Mesendoderm (in vitro differentiated cells): ENCODE data around the gene FCRL2.
A peak's percentile ranks its signal among the peaks of the same experiment; 100 is the strongest.
"Not testable (repeated sequence)": the region's sequence is repeated elsewhere in the genome, so short reads cannot be mapped to it uniquely, and the experiment has no call there.

Experiments used
- DNase-seq: peaks from one replicate; pipeline ENCODE4 v3.0.0; 2013
- H2AK5ac ChIP-seq: 2 replicates; pipeline ENCODE4 v1.6.1; 2013; ENCODE audit warnings: low read length, inconsistent platforms
- H2BK120ac ChIP-seq: 2 replicates; pipeline ENCODE4 v1.6.1; 2013; ENCODE audit warnings: low read depth, mild to moderate bottlenecking, low read length, moderate library complexity, mixed read lengths
- H2BK15ac ChIP-seq: replicated peaks from 2 replicates; pipeline ENCODE4 v1.6.1; 2013; ENCODE audit warnings: low read depth, mild to moderate bottlenecking, moderate library complexity
- H2BK5ac ChIP-seq: 2 replicates; pipeline ENCODE4 v1.6.1; 2013; ENCODE audit warnings: low read length, inconsistent platforms
- H3K18ac ChIP-seq: 2 replicates; pipeline ENCODE4 v1.6.1; 2013; ENCODE audit warnings: mild to moderate bottlenecking, low read length, mixed read lengths
- H3K23ac ChIP-seq: one replicate; pipeline ENCODE4 v1.6.1; 2013; ENCODE audit warnings: low read length
- H3K27ac ChIP-seq: 2 replicates; pipeline ENCODE4 v1.5.1; 2013; ENCODE audit warnings: low read depth, mild to moderate bottlenecking, inconsistent platforms, low read length, moderate library complexity
- H3K27me3 ChIP-seq: 2 replicates; pipeline ENCODE4 v1.6.1; 2013; ENCODE audit warnings: low read length, control low read depth, mild to moderate bottlenecking, inconsistent platforms; ENCODE audit not compliant: insufficient read depth, poor library complexity
- H3K36me3 ChIP-seq: 2 replicates; pipeline ENCODE4 v1.6.1; 2013; ENCODE audit warnings: low read length, inconsistent platforms; ENCODE audit not compliant: control insufficient read depth, insufficient read depth
- H3K4ac ChIP-seq: one replicate; pipeline ENCODE4 v1.6.1; 2013; ENCODE audit warnings: low read depth, mild to moderate bottlenecking, low read length, moderate library complexity
- H3K4me1 ChIP-seq: 2 replicates; pipeline ENCODE4 v1.6.1; 2013; ENCODE audit warnings: low read depth, low read length, inconsistent platforms; ENCODE audit not compliant: control insufficient read depth
- H3K4me2 ChIP-seq: 2 replicates; pipeline ENCODE4 v1.6.1; 2013; ENCODE audit warnings: low read length
- H3K4me3 ChIP-seq: 2 replicates; pipeline ENCODE4 v1.5.1; 2013; ENCODE audit warnings: mild to moderate bottlenecking, low read length
- H3K56ac ChIP-seq: one replicate; pipeline ENCODE4 v1.6.1; 2013; ENCODE audit warnings: low read length
- H3K79me1 ChIP-seq: 2 replicates; pipeline ENCODE4 v1.6.1; 2013; ENCODE audit warnings: low read length, inconsistent platforms
- H3K79me2 ChIP-seq: 2 replicates; pipeline ENCODE4 v1.6.1; 2013; ENCODE audit warnings: mild to moderate bottlenecking, low read length; ENCODE audit not compliant: control insufficient read depth, insufficient read depth
- H3K9ac ChIP-seq: 2 replicates; pipeline ENCODE4 v1.6.1; 2013; ENCODE audit warnings: low read length, inconsistent platforms
- H4K5ac ChIP-seq: one replicate; pipeline ENCODE4 v1.6.1; 2013; ENCODE audit warnings: low read length
- H4K8ac ChIP-seq: one replicate; pipeline ENCODE4 v1.6.1; 2013; ENCODE audit warnings: low read depth, mild to moderate bottlenecking, control low read depth, low read length, moderate library complexity
- WGBS: extraction: QIAGEN DNeasy Blood & Tissue Kit; methylation state at CpG from one replicate; pipeline ENCODE4 v1.1.7; 2013; ENCODE audit warnings: low lambda C conversion rate, missing lambda C conversion rate; ENCODE audit not compliant: insufficient coverage; ENCODE audit errors: extremely low coverage; 5-methylcytosine and 5-hydroxymethylcytosine counted together

Gene FCRL2

GRCh38 chr1:157739229-157739901, 37.6 kb downstream of the FCRL2 start:
- Histone ChIP-seq H3K23ac (no peak overlapping the region), H4K8ac (no peak overlapping the region), H2BK120ac (no peak overlapping the region), H3K56ac (no peak overlapping the region), H3K36me3 (no peaks in the 10 kb centered on the region), H3K18ac (no peak overlapping the region), H3K9ac (no peak overlapping the region), H3K4me1 (no peaks in the 10 kb centered on the region), H2BK5ac (no peak overlapping the region), H3K79me2 (no peaks in the 10 kb centered on the region), H4K5ac (no peak overlapping the region), H3K4me3 (no peak overlapping the region), H3K4me2 (no peak overlapping the region), H3K27me3 (no peaks in the 10 kb centered on the region), H3K4ac (no peak overlapping the region), H3K79me1 (no peaks in the 10 kb centered on the region), H2BK15ac (no peak overlapping the region), H2AK5ac (no peak overlapping the region), H3K27ac (no peak overlapping the region)
- WGBS, result no CpG with 5 or more reads among the region's 5 CpGs
- DNase-seq, result peak; percentile 37

- H3K4me1 ChIP-seq, H2BK5ac ChIP-seq, H3K79me2 ChIP-seq, H4K5ac ChIP-seq, H3K27me3 ChIP-seq, H3K36me3 ChIP-seq, H3K4me2 ChIP-seq, DNase-seq, H2BK120ac ChIP-seq, H2BK15ac ChIP-seq, H4K8ac ChIP-seq, H3K27ac ChIP-seq, H3K18ac ChIP-seq, H3K4ac ChIP-seq, H3K4me3 ChIP-seq, H3K9ac ChIP-seq, H2AK5ac ChIP-seq, H3K56ac ChIP-seq, H3K23ac ChIP-seq, H3K79me1 ChIP-seq: not testable (repeated sequence)
- no CpG with 5 or more reads among the region's 5 CpGs for WGBS
These were observed 40.9 kb downstream of the FCRL2 start for GRCh38 chr1:157735991-157736390.

- no peaks in the 10 kb centered on the region for H3K27me3 ChIP-seq
- H4K5ac ChIP-seq, result no peak overlapping the region
- no peak overlapping the region for H3K56ac ChIP-seq
- H3K9ac ChIP-seq, result no peak overlapping the region
- no peak overlapping the region for H3K4ac ChIP-seq
- H3K4me1 ChIP-seq, result no peaks in the 10 kb centered on the region
- H2BK120ac ChIP-seq, result no peak overlapping the region
- H3K4me3 ChIP-seq, result no peak overlapping the region
- H2BK5ac ChIP-seq, result no peak overlapping the region
- no CpG with 5 or more reads among the region's 1 CpG for WGBS
- H2BK15ac ChIP-seq, result no peak overlapping the region
- no peaks in the 10 kb centered on the region for H3K79me1 ChIP-seq
- H3K23ac ChIP-seq, result no peak overlapping the region
- no peaks in the 10 kb centered on the region for H3K79me2 ChIP-seq
- H2AK5ac ChIP-seq, result no peak overlapping the region
- H3K4me2 ChIP-seq, result no peak overlapping the region
- DNase-seq, result no peak
- no peak overlapping the region for H4K8ac ChIP-seq
- no peak overlapping the region for H3K27ac ChIP-seq
- H3K18ac ChIP-seq, result no peak overlapping the region
- H3K36me3 ChIP-seq, result no peaks in the 10 kb centered on the region
These were observed 42.6 kb downstream of the FCRL2 start for GRCh38 chr1:157734321-157734720.

GRCh38 chr1:157732755-157733154, 44.2 kb downstream of the FCRL2 start:
- Histone ChIP-seq H3K27me3 (no peaks in the 10 kb centered on the region), H3K4me1 (no peaks in the 10 kb centered on the region), H3K4me3 (no peak overlapping the region), H3K23ac (no peak overlapping the region), H3K79me1 (no peaks in the 10 kb centered on the region), H3K4ac (no peak overlapping the region), H2AK5ac (no peak overlapping the region), H3K4me2 (no peak overlapping the region), H4K8ac (no peak overlapping the region), H3K36me3 (no peaks in the 10 kb centered on the region), H3K79me2 (no peaks in the 10 kb centered on the region), H2BK15ac (no peak overlapping the region), H2BK120ac (no peak overlapping the region), H3K27ac (no peak overlapping the region), H3K9ac (no peak overlapping the region), H2BK5ac (no peak overlapping the region), H3K18ac (no peak overlapping the region), H3K56ac (no peak overlapping the region), H4K5ac (no peak overlapping the region)
- WGBS, result no CpG with 5 or more reads among the region's 3 CpGs
- no peak for DNase-seq

GRCh38 chr1:157725221-157725577, 51.7 kb downstream of the FCRL2 start:
- H3K36me3 ChIP-seq, result no peaks in the 10 kb centered on the region
- no peak overlapping the region for H3K56ac ChIP-seq
- H3K9ac ChIP-seq, result no peak overlapping the region
- no peak overlapping the region for H3K4me2 ChIP-seq
- H2BK5ac ChIP-seq, result no peak overlapping the region
- H4K5ac ChIP-seq, result no peak overlapping the region
- H2BK15ac ChIP-seq, result no peak overlapping the region
- no CpG with 5 or more reads among the region's 2 CpGs for WGBS
- H3K23ac ChIP-seq, result no peak overlapping the region
- no peaks in the 10 kb centered on the region for H3K4me1 ChIP-seq
- no peaks in the 10 kb centered on the region for H3K27me3 ChIP-seq
- no peaks in the 10 kb centered on the region for H3K79me1 ChIP-seq
- no peak overlapping the region for H2BK120ac ChIP-seq
- no peak for DNase-seq
- no peak overlapping the region for H3K18ac ChIP-seq
- no peak overlapping the region for H3K4ac ChIP-seq
- H3K4me3 ChIP-seq, result no peak overlapping the region
- no peaks in the 10 kb centered on the region for H3K79me2 ChIP-seq
- no peak overlapping the region for H3K27ac ChIP-seq
- H2AK5ac ChIP-seq, result no peak overlapping the region
- no peak overlapping the region for H4K8ac ChIP-seq

- H2BK120ac ChIP-seq, result no peak overlapping the region
- no peak overlapping the region for H2AK5ac ChIP-seq
- no peak overlapping the region for H3K56ac ChIP-seq
- H2BK5ac ChIP-seq, result no peak overlapping the region
- H3K27ac ChIP-seq, result no peak overlapping the region
- WGBS, result no CpG with 5 or more reads among the region's 2 CpGs
- DNase-seq, result no peak
- no peaks in the 10 kb centered on the region for H3K79me1 ChIP-seq
- no peak overlapping the region for H3K9ac ChIP-seq
- no peaks in the 10 kb centered on the region for H3K27me3 ChIP-seq
- no peak overlapping the region for H3K18ac ChIP-seq
- H3K4me2 ChIP-seq, result no peak overlapping the region
- no peak overlapping the region for H4K5ac ChIP-seq
- H4K8ac ChIP-seq, result no peak overlapping the region
- no peaks in the 10 kb centered on the region for H3K4me1 ChIP-seq
- H3K79me2 ChIP-seq, result no peaks in the 10 kb centered on the region
- no peak overlapping the region for H2BK15ac ChIP-seq
- H3K4ac ChIP-seq, result no peak overlapping the region
- no peak overlapping the region for H3K23ac ChIP-seq
- no peak overlapping the region for H3K4me3 ChIP-seq
- no peaks in the 10 kb centered on the region for H3K36me3 ChIP-seq
These were observed 52.3 kb downstream of the FCRL2 start for GRCh38 chr1:157724537-157725220.
